Endothelial cell of umbilical vein (primary cell): ENCODE results near the gene SERINC1. TPM values are rescaled to one million over a fixed set of nuclear protein-coding genes. Genes with fewer than 3 reads are reported as not detected.
"Not testable (repeated sequence)": the region's sequence is repeated elsewhere in the genome, so short reads cannot be mapped to it uniquely, and the experiment has no call there.

Experiments
- BruUV-seq: library from RNA; stranded (reverse); fragments of 400-500 nt; replicated peaks from 2 replicates; lab custom pipeline; 2021; lab: Mats Ljungman, UMichigan
- CTCF ChIA-PET: fragments of 300-600, 350-600 bp; sonication (Branson Sonifier 250); formaldehyde crosslinking; loops from one replicate; lab custom pipeline; 2021; ENCODE audit warnings: antibody characterized with exemption, inconsistent platforms; lab: Charles Lee
- POLR2A ChIA-PET: fragments of 300-600, 350-600 bp; sonication (Branson Sonifier 250); formaldehyde crosslinking; loops from one replicate; lab custom pipeline; 2021; ENCODE audit warnings: antibody characterized with exemption, inconsistent platforms; lab: Charles Lee
- DNase-seq: peaks from one replicate; pipeline ENCODE4 v3.0.0-alpha.2; 2011; ENCODE audit warnings: low read depth, low spot score
- FAIRE-seq: peaks from 2 replicates; lab custom pipeline; 2011; peaks lifted over from hg19 to GRCh38; lab: Jason Lieb, UNC
- H2AFZ ChIP-seq: 2 replicates; pipeline ENCODE4 v1.6.0; 2012; ENCODE audit warnings: low read depth, low read length, control low read depth, inconsistent platforms
- H3K27ac ChIP-seq: 2 replicates; pipeline ENCODE4 v1.5.1; 2011; ENCODE audit warnings: low read depth, mild to moderate bottlenecking, control low read depth, low read length, moderate library complexity; ENCODE audit not compliant: insufficient read depth
- H3K27me3 ChIP-seq, 2 experiments: 2 replicates each; pipeline versions ENCODE4 v1.6.0 to v1.6.1; 2011; ENCODE audit warnings: low read length in 2 of 2, mixed read lengths in 1 of 2; ENCODE audit not compliant: control insufficient read depth in 2 of 2, insufficient read depth in 2 of 2
- H3K36me3 ChIP-seq, 2 experiments: 2 replicates in 1 of 2; 3 replicates in 1 of 2; pipeline ENCODE4 v1.5.1; 2011; ENCODE audit warnings: low read length in 2 of 2, mild to moderate bottlenecking in 1 of 2, moderate library complexity in 1 of 2; ENCODE audit not compliant: control insufficient read depth in 2 of 2, insufficient read depth in 2 of 2; ENCODE audit errors: extremely low read depth in 1 of 2
- H3K4me1 ChIP-seq: 3 replicates; pipeline ENCODE4 v1.5.1; 2011; ENCODE audit warnings: mild to moderate bottlenecking, low read length; ENCODE audit not compliant: control insufficient read depth, insufficient read depth; ENCODE audit errors: extremely low read depth
- H3K4me2 ChIP-seq: 2 replicates; pipeline ENCODE4 v1.6.1; 2011; ENCODE audit warnings: low read length, control low read depth, mixed read lengths; ENCODE audit not compliant: insufficient read depth
- H3K4me3 ChIP-seq, 3 experiments: fragments of 200-600 bp in 1 of 3; sonication (generic), shearing (Covaris generic) in 1 of 3; replicated peaks in 1 of 3; 2 replicates each; pipeline ENCODE4 v1.5.1; 2011 to 2016; ENCODE audit warnings: control low read depth in 3 of 3, low read length in 3 of 3, mild to moderate bottlenecking in 2 of 3, inconsistent platforms in 1 of 3, low read depth in 1 of 3, moderate library complexity in 1 of 3; ENCODE audit not compliant: insufficient read depth in 1 of 3
- H3K79me2 ChIP-seq: 2 replicates; pipeline ENCODE4 v1.6.0; 2012; ENCODE audit warnings: low read length, inconsistent platforms; ENCODE audit not compliant: control insufficient read depth, insufficient read depth
- H3K9ac ChIP-seq: replicated peaks from 2 replicates; pipeline ENCODE3; 2011; ENCODE audit warnings: low read length, control low read depth; ENCODE audit not compliant: insufficient read depth; ENCODE audit errors: extremely low read depth
- H3K9me1 ChIP-seq: replicated peaks from 3 replicates; pipeline ENCODE4 v1.6.0; 2011; ENCODE audit warnings: mild to moderate bottlenecking, low read length; ENCODE audit not compliant: control insufficient read depth, insufficient read depth; ENCODE audit errors: extremely low read depth
- H3K9me3 ChIP-seq: replicated peaks from 2 replicates; pipeline ENCODE4 v1.5.1; 2012; ENCODE audit warnings: low read length, inconsistent platforms; ENCODE audit not compliant: control insufficient read depth, insufficient read depth
- H4K20me1 ChIP-seq: replicated peaks from 2 replicates; pipeline ENCODE3; 2011; ENCODE audit warnings: mild to moderate bottlenecking, low read length; ENCODE audit not compliant: control insufficient read depth, insufficient read depth; ENCODE audit errors: extremely low read depth
- CTCF ChIP-seq, 2 donors: IDR thresholded peaks; 1 replicate in 1 of 2; 2 replicates in 1 of 2; pipeline ENCODE4 v1.5.1; 2011; ENCODE audit warnings: low read length in 2 of 2, mild to moderate bottlenecking in 2 of 2, moderate library complexity in 2 of 2, control low read depth in 1 of 2, inconsistent platforms in 1 of 2, low read depth in 1 of 2; ENCODE audit not compliant: insufficient read depth in 1 of 2; ENCODE audit errors: extremely low read depth in 1 of 2
- GATA2 ChIP-seq: IDR thresholded peaks from 2 replicates; pipeline ENCODE4 v1.7.0; 2011; ENCODE audit warnings: low read depth, mild to moderate bottlenecking, moderate library complexity, mixed read lengths, low read length; ENCODE audit not compliant: insufficient read length, insufficient read depth
- MAX ChIP-seq: IDR thresholded peaks from 2 replicates; pipeline ENCODE4 v1.6.1; 2011; ENCODE audit not compliant: insufficient read depth, insufficient read length
- POLR2A ChIP-seq: IDR thresholded peaks from 2 replicates; pipeline ENCODE4 v1.6.1; 2012; ENCODE audit warnings: low read depth, mild to moderate bottlenecking, control low read depth, low read length
- dilution Hi-C: fragments of 300-500 bp; cut with MboI; formaldehyde crosslinking; loops from one replicate; pipeline ENCODE4 v1.15.0; 2019; ENCODE audit warnings: low sequenced_read_pairs; ENCODE audit not compliant: extremely low pct_ligation_motif_present
- intact Hi-C: fragments of 100-400 bp; cut with micrococcal nuclease; formaldehyde crosslinking; loops from one replicate; pipeline ENCODE4 v1.10.0; 2022
- polyA plus RNA-seq, 4 experiments: library from polyadenylated mRNA; depleted of rRNA in 3 of 4; stranded (reverse) in 3 of 4; unstranded in 1 of 4; fragments of >200 nt; gene quantifications; 2 replicates each; pipeline versions ENCODE4 v1.2.1 to v1.2.3, GENCODE V29; 2011 to 2012; ENCODE audit warnings: missing spikeins in 1 of 4
- total RNA-seq: library from RNA; stranded (reverse); gene quantifications from 2 replicates; pipeline ENCODE4 v1.2.3, GENCODE V29; 2021

SERINC1 gene
- total and polyA plus RNA-seq, 2 donors (not counting 3 experiments of a cell fraction or from before 2014, with no cell fraction given), result 40.4 to 76.5 TPM

- Histone ChIP-seq H2AFZ (no peak overlapping the region), H3K27me3 (no peaks in the 10 kb centered on the region), H3K4me1 (no peaks in the 10 kb centered on the region), H3K36me3 (peaks cover 6 to 12% of the 10 kb centered on the region in 2 experiments), H4K20me1 (peaks cover 16% of the 10 kb centered on the region), H3K4me2 (no peak overlapping the region), H3K9me1 (no peaks in the 10 kb centered on the region), H3K4me3 (no peak overlapping the region), H3K9me3 (no peaks in the 10 kb centered on the region), H3K9ac (no peak overlapping the region), H3K79me2 (peaks cover 54% of the 10 kb centered on the region), H3K27ac (no peak overlapping the region)
- TF ChIP-seq POLR2A, result no peak
- TF ChIP-seq CTCF (IDR thresholded peaks at IDR 0.05; ENCODE audit: extremely low read depth in 1 of 2, insufficient read depth in 1 of 2, low read depth in 1 of 2, low read length in 2 of 2), result no peak
- TF ChIP-seq GATA2, result no peak
- no peak for TF ChIP-seq MAX
- CTCF ChIA-PET, result no interaction called here
- intact Hi-C loops (no loop called here), dilution Hi-C loops (no loop called here)
- DNase-seq (no peak), FAIRE-seq (no peak)
- POLR2A ChIA-PET, result no interaction called here
- no TSS peak for BruUV-seq
Observed at GRCh38 chr6:122458087-122458486, 13.5 kb downstream of the SERINC1 start.

- intact Hi-C loops, H3K9me1 ChIP-seq, H3K9ac ChIP-seq, DNase-seq, dilution Hi-C loops, H3K27ac ChIP-seq, FAIRE-seq, H3K27me3 ChIP-seq, POLR2A ChIA-PET, H3K4me1 ChIP-seq, H3K9me3 ChIP-seq, H2AFZ ChIP-seq, BruUV-seq, CTCF ChIA-PET, H4K20me1 ChIP-seq, H3K4me2 ChIP-seq, H3K4me3 ChIP-seq: not testable (repeated sequence)
- peaks cover 9 to 21% of the 10 kb centered on the region in 2 experiments for H3K36me3 ChIP-seq
- H3K79me2 ChIP-seq, result peaks cover 26% of the 10 kb centered on the region
Observed at GRCh38 chr6:122455116-122455515, 16.5 kb downstream of the SERINC1 start.
